ENCODE data around the gene GKN1. TPM values are rescaled to one million over a fixed set of nuclear protein-coding genes. Genes with fewer than 3 reads are reported as not detected.

Gene GKN1
- total and polyA plus RNA-seq, 4 donors, result 0.15 TPM; not detected in 3

DNA sequence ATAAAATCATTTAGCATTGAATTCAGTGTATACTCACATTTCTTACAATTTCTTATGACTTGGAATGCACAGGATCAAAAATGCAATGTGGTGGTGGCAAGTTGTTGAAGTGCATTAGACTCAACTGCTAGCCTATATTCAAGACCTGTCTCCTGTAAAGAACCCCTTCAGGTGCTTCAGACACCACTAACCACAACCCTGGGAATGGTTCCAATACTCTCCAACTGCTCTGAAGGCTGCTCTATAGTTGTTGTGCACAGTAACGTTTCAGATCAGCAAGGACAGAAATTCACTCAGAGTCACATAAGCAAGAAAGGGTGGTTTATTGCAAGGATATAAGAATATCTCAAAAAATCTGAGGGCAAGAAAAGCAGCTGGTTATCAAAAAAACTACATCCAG, 6.5 kb downstream of the GKN1 start:
- Histone ChIP-seq H3K9ac (ENCODE audit: insufficient read depth in 1 of 2, low read length in 2 of 2) (no peak overlapping the region), H3K27ac (ENCODE audit: low read depth in 1 of 2, low read length in 1 of 2) (no peak overlapping the region), H3K4me1 (ENCODE audit: control insufficient read depth in 5 of 5, insufficient read depth in 5 of 5, low read length in 5 of 5) (no peaks in the 10 kb centered on the region), H3K4me3 (no peak overlapping the region), H3K27me3 (ENCODE audit: control insufficient read depth in 3 of 3, insufficient read depth in 3 of 3, low read length in 2 of 3) (no peaks in the 10 kb centered on the region), H3K9me3 (ENCODE audit: control insufficient read depth in 4 of 4, insufficient read depth in 3 of 4, low read length in 3 of 4) (no peaks in the 10 kb centered on the region), H3K36me3 (ENCODE audit: control insufficient read depth in 4 of 4, insufficient read depth in 4 of 4, low read length in 4 of 4) (no peaks in the 10 kb centered on the region)
- ATAC-seq (ENCODE audit: insufficient read depth, low FRiP score) (no peak), DNase-seq (peak in 1 of 3 donors; percentile 60)
- 32 to 45% methylated on average over 1 of the region's 1 CpG for WGBS, 2 donors
- TF ChIP-seq, protein P1, sequence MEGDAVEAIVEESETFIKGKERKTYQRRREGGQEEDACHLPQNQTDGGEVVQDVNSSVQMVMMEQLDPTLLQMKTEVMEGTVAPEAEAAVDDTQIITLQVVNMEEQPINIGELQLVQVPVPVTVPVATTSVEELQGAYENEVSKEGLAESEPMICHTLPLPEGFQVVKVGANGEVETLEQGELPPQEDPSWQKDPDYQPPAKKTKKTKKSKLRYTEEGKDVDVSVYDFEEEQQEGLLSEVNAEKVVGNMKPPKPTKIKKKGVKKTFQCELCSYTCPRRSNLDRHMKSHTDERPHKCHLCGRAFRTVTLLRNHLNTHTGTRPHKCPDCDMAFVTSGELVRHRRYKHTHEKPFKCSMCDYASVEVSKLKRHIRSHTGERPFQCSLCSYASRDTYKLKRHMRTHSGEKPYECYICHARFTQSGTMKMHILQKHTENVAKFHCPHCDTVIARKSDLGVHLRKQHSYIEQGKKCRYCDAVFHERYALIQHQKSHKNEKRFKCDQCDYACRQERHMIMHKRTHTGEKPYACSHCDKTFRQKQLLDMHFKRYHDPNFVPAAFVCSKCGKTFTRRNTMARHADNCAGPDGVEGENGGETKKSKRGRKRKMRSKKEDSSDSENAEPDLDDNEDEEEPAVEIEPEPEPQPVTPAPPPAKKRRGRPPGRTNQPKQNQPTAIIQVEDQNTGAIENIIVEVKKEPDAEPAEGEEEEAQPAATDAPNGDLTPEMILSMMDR (IDR thresholded peaks at IDR 0.05; ENCODE audit: control extremely low read depth, extremely low read depth), result no peak

DNA sequence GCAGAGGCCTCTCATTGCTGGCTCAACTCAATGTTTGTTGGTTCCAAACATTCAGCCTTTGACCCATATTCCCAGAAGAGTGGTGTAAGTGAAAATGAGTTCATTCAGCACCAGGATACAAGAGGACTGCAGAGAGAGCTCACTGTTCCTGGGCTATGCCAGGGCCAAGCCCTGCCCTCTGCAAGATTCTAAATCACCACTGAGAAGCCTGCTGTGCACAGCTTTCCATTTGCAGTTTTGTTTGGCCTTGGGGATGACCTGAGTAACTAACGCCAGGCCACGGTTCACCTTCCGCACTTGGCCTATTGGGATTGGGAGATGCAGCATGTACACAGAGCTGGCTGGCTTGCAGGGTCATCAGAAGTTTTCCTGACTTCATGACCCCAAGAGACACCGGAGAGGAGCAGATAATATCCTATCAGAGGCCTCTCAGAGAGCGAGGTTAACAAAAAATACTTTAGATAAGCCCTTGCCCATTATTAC, 12.6 kb downstream of the GKN1 start:
- Histone ChIP-seq H3K9ac (ENCODE audit: insufficient read depth in 1 of 2, low read length in 2 of 2) (no peak overlapping the region), H3K27me3 (ENCODE audit: control insufficient read depth in 3 of 3, insufficient read depth in 3 of 3, low read length in 2 of 3) (no peaks in the 10 kb centered on the region), H3K27ac (ENCODE audit: low read depth in 1 of 2, low read length in 1 of 2) (no peak overlapping the region), H3K9me3 (ENCODE audit: control insufficient read depth in 4 of 4, insufficient read depth in 3 of 4, low read length in 3 of 4) (no peaks in the 10 kb centered on the region), H3K36me3 (ENCODE audit: control insufficient read depth in 4 of 4, insufficient read depth in 4 of 4, low read length in 4 of 4) (no peaks in the 10 kb centered on the region), H3K4me1 (ENCODE audit: control insufficient read depth in 5 of 5, insufficient read depth in 5 of 5, low read length in 5 of 5) (no peaks in the 10 kb centered on the region), H3K4me3 (no peak overlapping the region)
- WGBS, 2 donors, result 80 to 89% methylated on average over 5 of the region's 5 CpGs
- TF ChIP-seq, protein P1 (IDR thresholded peaks at IDR 0.05; ENCODE audit: control extremely low read depth, extremely low read depth), result no peak
- no peak for ATAC-seq (ENCODE audit: insufficient read depth, low FRiP score)
- DNase-seq, result no peak

DNA sequence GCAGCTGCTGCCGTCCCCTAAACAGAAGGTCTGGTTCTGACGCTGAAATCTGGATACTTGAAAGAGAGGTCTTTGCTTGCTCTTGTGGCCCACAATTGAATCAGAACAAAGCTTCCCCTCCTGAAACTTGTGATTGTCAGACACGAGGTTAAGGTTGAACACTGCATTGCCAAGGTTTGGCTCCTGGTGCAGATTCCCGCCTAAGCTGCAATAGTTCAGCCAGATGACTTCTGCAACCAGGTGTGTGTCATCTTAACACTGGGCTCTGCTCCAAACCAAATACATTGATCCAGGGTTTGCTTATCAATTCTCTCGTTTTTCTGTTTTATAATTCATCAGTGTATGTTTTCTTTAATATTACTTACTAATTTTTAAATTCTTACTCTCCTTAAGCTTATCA, 14.6 kb downstream of the GKN1 start:
- Histone ChIP-seq H3K9me3 (ENCODE audit: control insufficient read depth in 4 of 4, insufficient read depth in 3 of 4, low read length in 3 of 4) (no peaks in the 10 kb centered on the region), H3K27ac (ENCODE audit: low read depth in 1 of 2, low read length in 1 of 2) (no peak overlapping the region), H3K36me3 (ENCODE audit: control insufficient read depth in 4 of 4, insufficient read depth in 4 of 4, low read length in 4 of 4) (no peaks in the 10 kb centered on the region), H3K4me1 (ENCODE audit: control insufficient read depth in 5 of 5, insufficient read depth in 5 of 5, low read length in 5 of 5) (no peaks in the 10 kb centered on the region), H3K27me3 (ENCODE audit: control insufficient read depth in 3 of 3, insufficient read depth in 3 of 3, low read length in 2 of 3) (no peaks in the 10 kb centered on the region), H3K9ac (ENCODE audit: insufficient read depth in 1 of 2, low read length in 2 of 2) (no peak overlapping the region), H3K4me3 (no peak overlapping the region)
- TF ChIP-seq, protein P1 (IDR thresholded peaks at IDR 0.05; ENCODE audit: control extremely low read depth, extremely low read depth), result no peak
- WGBS, 2 donors, result 65 to 80% methylated on average over 5 of the region's 5 CpGs
- ATAC-seq (ENCODE audit: insufficient read depth, low FRiP score) (no peak), DNase-seq (peak in 1 of 3 donors; percentile 15)

DNA sequence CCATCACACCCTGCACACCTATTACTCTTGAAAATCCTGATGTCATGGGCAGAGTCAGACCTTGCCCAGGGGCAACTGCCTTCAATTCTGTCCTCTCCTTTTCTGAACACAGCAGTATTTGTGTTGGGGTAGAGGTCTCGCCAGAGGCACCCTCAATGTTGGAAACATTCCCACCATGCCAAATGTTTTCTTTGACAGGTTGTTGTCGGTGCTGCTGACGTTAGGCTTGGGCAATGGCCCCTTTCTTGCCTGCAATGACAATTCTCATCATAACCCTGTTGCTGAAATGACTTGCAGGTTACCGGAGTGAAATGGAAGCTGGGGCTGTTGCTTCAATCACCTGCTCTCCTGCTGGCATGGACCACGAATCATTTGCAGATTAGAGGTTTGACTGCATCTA, 17.9 kb downstream of the GKN1 start:
- WGBS, 2 donors, result 89 to 92% methylated on average over 5 of the region's 5 CpGs
- TF ChIP-seq, protein P1 (IDR thresholded peaks at IDR 0.05; ENCODE audit: control extremely low read depth, extremely low read depth), result no peak
- no peaks in the 10 kb centered on the region for H3K9me3 ChIP-seq (ENCODE audit: control insufficient read depth in 4 of 4, insufficient read depth in 3 of 4, low read length in 3 of 4)
- no peak overlapping the region for H3K9ac ChIP-seq (ENCODE audit: insufficient read depth in 1 of 2, low read length in 2 of 2)
- DNase-seq (no peak), ATAC-seq (ENCODE audit: insufficient read depth, low FRiP score) (no peak)
- H3K4me3 ChIP-seq, result no peak overlapping the region
- H3K27ac ChIP-seq (ENCODE audit: low read depth in 1 of 2, low read length in 1 of 2), result no peak overlapping the region
- H3K4me1 ChIP-seq (ENCODE audit: control insufficient read depth in 5 of 5, insufficient read depth in 5 of 5, low read length in 5 of 5), result peaks cover 0 to 2% (median 0%) of the 10 kb centered on the region in 5 donors
- no peaks in the 10 kb centered on the region for H3K27me3 ChIP-seq (ENCODE audit: control insufficient read depth in 3 of 3, insufficient read depth in 3 of 3, low read length in 2 of 3)
- no peaks in the 10 kb centered on the region for H3K36me3 ChIP-seq (ENCODE audit: control insufficient read depth in 4 of 4, insufficient read depth in 4 of 4, low read length in 4 of 4)

All from lung (tissue), 12 donors.